GM12878 (cell line): ENCODE results near the gene OR1J1. TPM values are rescaled to one million over a fixed set of nuclear protein-coding genes. Genes with fewer than 3 reads are reported as not detected.

Experiments used
- ATAC-seq: fragments of 200-7000 bp; cut with Tn5 transposase; 3 replicates; pipeline ENCODE4 v1.9.1; 2020; ENCODE audit warnings: mild to moderate bottlenecking, moderate library complexity
- BruUV-seq: library from RNA; stranded (reverse); fragments of 400-500 nt; replicated peaks from 2 replicates; lab custom pipeline; 2021; lab: Mats Ljungman, UMichigan
- CTCF ChIA-PET: fragments of 300-600 bp; sonication (Branson Sonifier 250); formaldehyde crosslinking; extraction: SDS; loops from one replicate; lab custom pipeline; 2021; ENCODE audit warnings: inconsistent platforms; lab: Yijun Ruan, JAX
- POLR2A ChIA-PET: fragments of 350-600 bp; formaldehyde crosslinking; extraction: SDS; loops from one replicate; lab custom pipeline; 2021; ENCODE audit warnings: inconsistent platforms; lab: Charles Lee
- RAD21 ChIA-PET: fragments of 300-600 bp; sonication (Branson Sonifier 250); formaldehyde crosslinking; loops from one replicate; lab custom pipeline; 2023; ENCODE audit warnings: antibody characterized with exemption; ENCODE audit not compliant: unreplicated experiment; lab: Charles Lee
- SMC1A ChIA-PET: fragments of 300-600 bp; sonication (Branson Sonifier 250); formaldehyde crosslinking; loops from one replicate; lab custom pipeline; 2023; ENCODE audit not compliant: unreplicated experiment, uncharacterized antibody; lab: Charles Lee
- DNase-seq: peaks from one replicate; pipeline ENCODE4 v3.0.0-alpha.2; 2011; ENCODE audit warnings: low read depth, low spot score
- FAIRE-seq: peaks from 3 replicates; lab custom pipeline; 2011; peaks lifted over from hg19 to GRCh38; lab: Jason Lieb, UNC
- H2AFZ ChIP-seq: 2 replicates; pipeline ENCODE4 v1.6.0; 2011; ENCODE audit warnings: low read depth, low read length, control low read depth; ENCODE audit not compliant: control insufficient read depth
- H3K27ac ChIP-seq: 2 replicates; pipeline ENCODE4 v1.5.1; 2011; ENCODE audit warnings: control low read depth; ENCODE audit not compliant: control insufficient read depth, insufficient read depth
- H3K27me3 ChIP-seq, 2 experiments: replicated peaks in 1 of 2; 2 replicates each; pipeline versions ENCODE4 v1.6.0 to v1.6.1; 2011; ENCODE audit warnings: low read length in 1 of 2; ENCODE audit not compliant: control insufficient read depth in 2 of 2, insufficient read depth in 2 of 2
- H3K36me3 ChIP-seq, 2 experiments: 2 replicates each; pipeline ENCODE4 v1.5.1; 2011; ENCODE audit warnings: low read length in 1 of 2; ENCODE audit not compliant: control insufficient read depth in 2 of 2, insufficient read depth in 2 of 2
- H3K4me1 ChIP-seq: 2 replicates; pipeline ENCODE4 v1.6.1; 2011; ENCODE audit warnings: mild to moderate bottlenecking, low read length, moderate library complexity, mixed read lengths; ENCODE audit not compliant: control insufficient read depth, insufficient read depth
- H3K4me2 ChIP-seq: 2 replicates; pipeline ENCODE4 v1.6.0; 2011; ENCODE audit warnings: control low read depth; ENCODE audit not compliant: control insufficient read depth, insufficient read depth
- H3K4me3 ChIP-seq: fragments of 200-600 bp; sonication (generic); 2 replicates; pipeline ENCODE4 v1.5.1; 2016
- H3K79me2 ChIP-seq: 2 replicates; pipeline ENCODE4 v1.6.0; 2011; ENCODE audit warnings: low read length; ENCODE audit not compliant: control insufficient read depth, insufficient read depth
- H3K9ac ChIP-seq: 2 replicates; pipeline ENCODE4 v1.8.0; 2011; ENCODE audit warnings: low read length, control low read depth, mixed read lengths; ENCODE audit not compliant: control insufficient read depth, insufficient read depth
- H3K9me3 ChIP-seq: replicated peaks from 3 replicates; pipeline ENCODE4 v1.5.1; 2011; ENCODE audit warnings: mild to moderate bottlenecking, low read length; ENCODE audit not compliant: control insufficient read depth, insufficient read depth
- H4K20me1 ChIP-seq: 2 replicates; pipeline ENCODE4 v1.6.0; 2011; ENCODE audit not compliant: control insufficient read depth, insufficient read depth
- ATF7 ChIP-seq: fragments of 450-650 bp; IDR thresholded peaks from 2 replicates; pipeline ENCODE4 v1.6.1; 2016; ENCODE audit warnings: low read depth, mild to moderate bottlenecking
- CHD1 ChIP-seq: IDR thresholded peaks from 2 replicates; pipeline ENCODE4 v1.6.1; 2012; ENCODE audit warnings: low read depth, low read length, improper control_type of control experiment
- EGR1 ChIP-seq, 2 experiments: IDR thresholded peaks; 1 replicate in 1 of 2; 2 replicates in 1 of 2; pipeline ENCODE4 v1.6.1; 2011 to 2012; ENCODE audit warnings: low read depth in 2 of 2, low read length in 2 of 2, borderline replicate concordance in 1 of 2, mild to moderate bottlenecking in 1 of 2, moderate library complexity in 1 of 2
- GATAD2B ChIP-seq: fragments of 450-650 bp; conservative IDR thresholded peaks from 2 replicates; pipeline ENCODE4 v1.6.1; 2017; ENCODE audit warnings: low read depth, mild to moderate bottlenecking, moderate library complexity
- HCFC1 ChIP-seq: fragments of 150-350 bp; IDR thresholded peaks from 2 replicates; pipeline ENCODE4 v1.6.1; 2014; ENCODE audit warnings: low read length
- KLF5 ChIP-seq: fragments of 450-650 bp; IDR thresholded peaks from 2 replicates; pipeline ENCODE4 v1.6.1; 2014; ENCODE audit warnings: mild to moderate bottlenecking; ENCODE audit not compliant: partially characterized antibody
- MTA2 ChIP-seq: fragments of 450-650 bp; IDR thresholded peaks from 2 replicates; pipeline ENCODE4 v1.6.1; 2016; ENCODE audit warnings: low read depth, mild to moderate bottlenecking, moderate library complexity
- MYC ChIP-seq: IDR thresholded peaks from 2 replicates; pipeline ENCODE4 v1.6.1; 2011; ENCODE audit warnings: mild to moderate bottlenecking, low read length, moderate library complexity, inconsistent platforms; ENCODE audit not compliant: insufficient read depth, insufficient replicate concordance, insufficient read length, severe bottlenecking
- NR2C2 ChIP-seq: IDR thresholded peaks from 2 replicates; pipeline ENCODE4 v1.6.1; 2011; ENCODE audit warnings: borderline replicate concordance, low read depth; ENCODE audit not compliant: control insufficient read depth, insufficient read length
- PAX8 ChIP-seq: fragments of 450-650 bp; IDR thresholded peaks from 2 replicates; pipeline ENCODE4 v1.6.1; 2017; ENCODE audit warnings: mild to moderate bottlenecking, moderate library complexity
- RFX5 ChIP-seq: IDR thresholded peaks from 2 replicates; pipeline ENCODE4 v1.6.1; 2011; ENCODE audit warnings: low read depth, low read length, improper control_type of control experiment
- SUZ12 ChIP-seq: fragments of 200-600 bp; sonication (generic); IDR thresholded peaks from one replicate; pipeline ENCODE4 v1.6.1; 2018; ENCODE audit warnings: antibody characterized with exemption, mild to moderate bottlenecking; ENCODE audit not compliant: unreplicated experiment
- WGBS: methylation state at CpG from one replicate; pipeline ENCODE4 v1.1.6; 2016; ENCODE audit warnings: low lambda C conversion rate; ENCODE audit not compliant: insufficient replicate concordance, insufficient coverage; ENCODE audit errors: missing lambda C conversion rate; 5-methylcytosine and 5-hydroxymethylcytosine counted together
- in situ Hi-C: fragments of 300-500 bp; cut with MboI; formaldehyde crosslinking; loops from 9 replicates; pipeline ENCODE4 v1.14.3; 2018; ENCODE audit warnings: mixed read lengths
- intact Hi-C: fragments of 100-400 bp; cut with micrococcal nuclease; formaldehyde crosslinking; loops from one replicate; pipeline ENCODE4 v1.14.2; 2022; ENCODE audit not compliant: unreplicated experiment
- polyA plus RNA-seq, 11 experiments: library from polyadenylated mRNA; depleted of rRNA in 4 of 11; unstranded in 6 of 11; stranded (reverse) in 5 of 11; fragments of >200 nt; fragmentation: Nextera tagmentation in 4 of 11; fragmentation: Illumina TruSeq in 1 of 11; extraction: Ambion mirVana in 4 of 11; extraction: Trizol in 1 of 11; gene quantifications; 1 replicate in 1 of 11; 2 replicates in 10 of 11; pipeline versions ENCODE4 v1.2.1 to v1.2.3, GENCODE V29; 2011 to 2016; ENCODE audit warnings: inconsistent platforms in 2 of 11, missing spikeins in 2 of 11, low read depth in 1 of 11
- total RNA-seq, 4 experiments: library from RNA; depleted of rRNA in 3 of 4; stranded (reverse); fragments of >200 nt in 3 of 4; fragmentation: Illumina TruSeq in 1 of 4; extraction: Trizol in 1 of 4; gene quantifications; 2 replicates each; pipeline versions ENCODE4 v1.2.1 to v1.2.3, GENCODE V29; 2013 to 2021
- TF ChIP-seq, protein P1 (sequence below): fragments of 450-650 bp; IDR thresholded peaks from 2 replicates; pipeline ENCODE4 v1.6.1; 2018; ENCODE audit warnings: mild to moderate bottlenecking, low read depth, moderate library complexity; ENCODE audit not compliant: partially characterized antibody
- TF ChIP-seq, protein P2 (sequence below): fragments of 450-650 bp; formaldehyde crosslinking; IDR thresholded peaks from 2 replicates; pipeline ENCODE4 v1.4.0; 2022; ENCODE audit warnings: mild to moderate bottlenecking, moderate library complexity

OR1J1 gene
- total and polyA plus RNA-seq, 10 of the 15 experiments (the other 5 are each of a cell fraction or from before 2014, with no cell fraction given) = 0.07 TPM; not detected in 9

DNA sequence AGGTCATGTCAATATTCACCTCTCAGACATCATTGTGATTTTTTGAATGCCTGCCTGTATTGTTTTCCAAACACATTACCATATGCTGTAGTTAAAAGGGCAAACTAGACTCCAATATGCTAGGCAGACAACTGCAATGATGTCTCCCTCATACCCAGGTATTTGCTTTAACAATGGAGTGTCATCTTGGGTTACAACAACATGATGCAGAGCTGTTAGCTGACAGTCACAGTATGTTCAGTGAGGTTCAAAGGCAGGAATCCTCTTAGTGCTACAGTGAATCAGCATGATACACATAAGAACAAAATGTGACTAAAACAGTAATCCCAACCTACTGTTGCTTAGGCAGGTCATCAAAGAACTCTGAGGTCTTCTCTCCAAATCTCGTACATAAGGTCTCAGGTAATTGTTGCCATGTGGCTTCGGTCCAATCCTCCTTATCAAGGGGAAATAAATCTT, 24.0 kb downstream of the OR1J1 start:
- FAIRE-seq (no peak), DNase-seq (no peak), ATAC-seq (no peak)
- intact Hi-C loops (loop anchor here (1.0 to 5.0 kb wide), 4 partner anchors 86 to 355 kb away; no protein-coding TSS in a partner anchor), in situ Hi-C loops (loop anchor here (10.0 kb wide), 1 partner anchor 329 kb away; no protein-coding TSS in a partner anchor)
- BruUV-seq = no TSS peak
- Histone ChIP-seq H3K36me3 (no peaks in the 10 kb centered on the region), H3K4me1 (no peaks in the 10 kb centered on the region), H4K20me1 (no peaks in the 10 kb centered on the region), H3K27ac (no peak overlapping the region), H3K9me3 (no peaks in the 10 kb centered on the region), H2AFZ (no peak overlapping the region), H3K4me3 (no peak overlapping the region), H3K79me2 (no peaks in the 10 kb centered on the region), H3K27me3 (no peaks in the 10 kb centered on the region), H3K9ac (no peak overlapping the region), H3K4me2 (no peak overlapping the region)
- TF ChIP-seq SUZ12 (no peak), NR2C2 (no peak), EGR1 (IDR thresholded peaks at IDR 0.05; ENCODE audit: borderline replicate concordance in 1 of 2, low read depth in 2 of 2, low read length in 2 of 2) (no peak), ATF7 (no peak), HCFC1 (no peak), GATAD2B (no peak), CHD1 (no peak), MTA2 (no peak), PAX8 (no peak), RFX5 (no peak), KLF5 (no peak), MYC (no peak)
- TF ChIP-seq, protein P1, sequence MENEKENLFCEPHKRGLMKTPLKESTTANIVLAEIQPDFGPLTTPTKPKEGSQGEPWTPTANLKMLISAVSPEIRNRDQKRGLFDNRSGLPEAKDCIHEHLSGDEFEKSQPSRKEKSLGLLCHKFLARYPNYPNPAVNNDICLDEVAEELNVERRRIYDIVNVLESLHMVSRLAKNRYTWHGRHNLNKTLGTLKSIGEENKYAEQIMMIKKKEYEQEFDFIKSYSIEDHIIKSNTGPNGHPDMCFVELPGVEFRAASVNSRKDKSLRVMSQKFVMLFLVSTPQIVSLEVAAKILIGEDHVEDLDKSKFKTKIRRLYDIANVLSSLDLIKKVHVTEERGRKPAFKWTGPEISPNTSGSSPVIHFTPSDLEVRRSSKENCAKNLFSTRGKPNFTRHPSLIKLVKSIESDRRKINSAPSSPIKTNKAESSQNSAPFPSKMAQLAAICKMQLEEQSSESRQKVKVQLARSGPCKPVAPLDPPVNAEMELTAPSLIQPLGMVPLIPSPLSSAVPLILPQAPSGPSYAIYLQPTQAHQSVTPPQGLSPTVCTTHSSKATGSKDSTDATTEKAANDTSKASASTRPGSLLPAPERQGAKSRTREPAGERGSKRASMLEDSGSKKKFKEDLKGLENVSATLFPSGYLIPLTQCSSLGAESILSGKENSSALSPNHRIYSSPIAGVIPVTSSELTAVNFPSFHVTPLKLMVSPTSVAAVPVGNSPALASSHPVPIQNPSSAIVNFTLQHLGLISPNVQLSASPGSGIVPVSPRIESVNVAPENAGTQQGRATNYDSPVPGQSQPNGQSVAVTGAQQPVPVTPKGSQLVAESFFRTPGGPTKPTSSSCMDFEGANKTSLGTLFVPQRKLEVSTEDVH = no peak
- TF ChIP-seq, protein P2, sequence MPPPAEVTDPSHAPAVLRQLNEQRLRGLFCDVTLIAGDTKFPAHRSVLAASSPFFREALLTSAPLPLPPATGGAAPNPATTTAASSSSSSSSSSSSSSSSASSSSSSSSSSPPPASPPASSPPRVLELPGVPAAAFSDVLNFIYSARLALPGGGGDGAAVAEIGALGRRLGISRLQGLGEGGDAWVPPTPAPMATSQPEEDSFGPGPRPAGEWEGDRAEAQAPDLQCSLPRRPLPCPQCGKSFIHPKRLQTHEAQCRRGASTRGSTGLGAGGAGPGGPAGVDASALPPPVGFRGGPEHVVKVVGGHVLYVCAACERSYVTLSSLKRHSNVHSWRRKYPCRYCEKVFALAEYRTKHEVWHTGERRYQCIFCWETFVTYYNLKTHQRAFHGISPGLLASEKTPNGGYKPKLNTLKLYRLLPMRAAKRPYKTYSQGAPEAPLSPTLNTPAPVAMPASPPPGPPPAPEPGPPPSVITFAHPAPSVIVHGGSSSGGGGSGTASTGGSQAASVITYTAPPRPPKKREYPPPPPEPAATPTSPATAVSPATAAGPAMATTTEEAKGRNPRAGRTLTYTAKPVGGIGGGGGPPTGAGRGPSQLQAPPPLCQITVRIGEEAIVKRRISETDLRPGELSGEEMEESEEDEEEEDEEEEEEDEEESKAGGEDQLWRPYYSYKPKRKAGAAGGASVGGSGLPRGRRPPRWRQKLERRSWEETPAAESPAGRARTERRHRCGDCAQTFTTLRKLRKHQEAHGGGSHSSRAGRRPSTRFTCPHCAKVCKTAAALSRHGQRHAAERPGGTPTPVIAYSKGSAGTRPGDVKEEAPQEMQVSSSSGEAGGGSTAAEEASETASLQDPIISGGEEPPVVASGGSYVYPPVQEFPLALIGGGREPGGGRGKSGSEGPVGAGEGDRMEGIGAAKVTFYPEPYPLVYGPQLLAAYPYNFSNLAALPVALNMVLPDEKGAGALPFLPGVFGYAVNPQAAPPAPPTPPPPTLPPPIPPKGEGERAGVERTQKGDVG (CRISPR knock-in tag) = no peak
- WGBS = 0% methylated on average over 2 of the region's 2 CpGs
- POLR2A ChIA-PET = no interaction called here
- SMC1A ChIA-PET = no interaction called here
- CTCF ChIA-PET = interaction anchor here (1.3 to 4.2 kb wide), 6 partner anchors 10 to 355 kb away, joined by 3 to 26 read pairs (median 10); no protein-coding TSS in a partner anchor
- RAD21 ChIA-PET = interaction anchor here (1.3 kb wide), 2 partner anchors 326 to 355 kb away, joined by 4 to 5 read pairs; no protein-coding TSS in a partner anchor
